HEK293 (cell line): ENCODE data around the gene FLVCR1.

Experiments
- CTCF ChIA-PET: fragments of 350-600 bp; formaldehyde crosslinking; extraction: SDS; loops from one replicate; lab custom pipeline; 2021; ENCODE audit warnings: antibody characterized with exemption; lab: Yijun Ruan, JAX
- POLR2A ChIA-PET: fragments of 300-600 bp; formaldehyde crosslinking; extraction: SDS; loops from one replicate; lab custom pipeline; 2020; ENCODE audit warnings: antibody characterized with exemption, inconsistent platforms; lab: Yijun Ruan, JAX
- H3K27ac ChIP-seq: fragments of 200-500 bp; sonication (Bioruptor generic); 2 replicates; pipeline ENCODE4 v1.5.1; 2014; ENCODE audit warnings: low read depth, low read length, control low read depth, inconsistent platforms; ENCODE audit errors: extremely low read depth
- H3K36me3 ChIP-seq, 2 experiments: fragments of 200-500 bp in 1 of 2; sonication (Bioruptor generic) in 1 of 2; 1 replicate in 1 of 2; 2 replicates in 1 of 2; pipeline ENCODE4 v1.5.1; 2014 to 2017; ENCODE audit warnings: inconsistent platforms in 2 of 2, low read length in 2 of 2; ENCODE audit not compliant: control insufficient read depth in 2 of 2, insufficient read depth in 1 of 2
- H3K4me1 ChIP-seq: fragments of 200-500 bp; sonication (Bioruptor generic); 2 replicates; pipeline ENCODE4 v1.5.1; 2014; ENCODE audit warnings: mild to moderate bottlenecking, low read length, inconsistent platforms; ENCODE audit not compliant: control insufficient read depth, insufficient read depth
- H3K4me3 ChIP-seq: 2 replicates; pipeline ENCODE4 v1.5.1; 2011; ENCODE audit warnings: low read depth, mild to moderate bottlenecking, control low read depth, low read length, moderate library complexity
- H3K9me3 ChIP-seq: fragments of 200-500 bp; sonication (Bioruptor generic); 2 replicates; pipeline ENCODE4 v1.5.1; 2014; ENCODE audit warnings: low read depth, low read length, inconsistent platforms; ENCODE audit not compliant: control insufficient read depth, insufficient read depth
- BCL11A ChIP-seq: fragments of 450-650 bp; formaldehyde crosslinking; IDR thresholded peaks from 2 replicates; pipeline ENCODE4 v1.5.1; 2016; ENCODE audit warnings: low read depth, missing biosample characterization, missing genetic modification characterization
- KLF10 ChIP-seq: fragments of 450-650 bp; IDR thresholded peaks from 2 replicates; pipeline ENCODE4 v1.5.1; 2018; ENCODE audit warnings: missing biosample characterization, mild to moderate bottlenecking, missing genetic modification characterization
- KLF17 ChIP-seq: fragments of 450-650 bp; formaldehyde crosslinking; IDR thresholded peaks from 2 replicates; pipeline ENCODE4 v1.5.1; 2016; ENCODE audit warnings: missing biosample characterization, missing genetic modification characterization
- KLF7 ChIP-seq: fragments of 450-650 bp; formaldehyde crosslinking; IDR thresholded peaks from 2 replicates; pipeline ENCODE4 v1.5.1; 2016; ENCODE audit warnings: missing biosample characterization, missing genetic modification characterization, borderline replicate concordance
- SCRT1 ChIP-seq: fragments of 450-650 bp; formaldehyde crosslinking; IDR thresholded peaks from 2 replicates; pipeline ENCODE4 v1.5.1; 2016; ENCODE audit warnings: missing biosample characterization, missing genetic modification characterization, borderline replicate concordance
- SETDB1 ChIP-seq: IDR thresholded peaks from one replicate; pipeline ENCODE4 v1.6.1; 2017; ENCODE audit warnings: mild to moderate bottlenecking, low read length, moderate library complexity, mixed read lengths; ENCODE audit not compliant: insufficient read length
- TSHZ1 ChIP-seq: fragments of 450-650 bp; formaldehyde crosslinking; IDR thresholded peaks from 2 replicates; pipeline ENCODE4 v1.5.1; 2016; ENCODE audit warnings: missing biosample characterization, missing genetic modification characterization, borderline replicate concordance
- YY2 ChIP-seq: fragments of 450-650 bp; formaldehyde crosslinking; IDR thresholded peaks from 2 replicates; pipeline ENCODE4 v1.5.1; 2016; ENCODE audit warnings: missing biosample characterization, missing genetic modification characterization
- ZFP69B ChIP-seq: fragments of 450-650 bp; formaldehyde crosslinking; IDR thresholded peaks from 2 replicates; pipeline ENCODE4 v1.5.1; 2016; ENCODE audit warnings: missing biosample characterization, missing genetic modification characterization
- ZNF133 ChIP-seq: fragments of 450-650 bp; formaldehyde crosslinking; IDR thresholded peaks from 2 replicates; pipeline ENCODE4 v1.5.1; 2016; ENCODE audit warnings: missing biosample characterization, missing genetic modification characterization
- ZNF138 ChIP-seq: fragments of 450-650 bp; formaldehyde crosslinking; IDR thresholded peaks from 2 replicates; pipeline ENCODE4 v1.5.1; 2016; ENCODE audit warnings: missing biosample characterization, missing genetic modification characterization, borderline replicate concordance
- ZNF155 ChIP-seq: fragments of 450-650 bp; formaldehyde crosslinking; IDR thresholded peaks from 2 replicates; pipeline ENCODE4 v1.5.1; 2016; ENCODE audit warnings: missing biosample characterization, missing genetic modification characterization
- ZNF175 ChIP-seq: fragments of 450-650 bp; formaldehyde crosslinking; IDR thresholded peaks from 2 replicates; pipeline ENCODE4 v1.5.1; 2016; ENCODE audit warnings: missing biosample characterization, missing genetic modification characterization
- ZNF202 ChIP-seq: fragments of 450-650 bp; formaldehyde crosslinking; IDR thresholded peaks from 2 replicates; pipeline ENCODE4 v1.5.1; 2016; ENCODE audit warnings: missing biosample characterization, missing genetic modification characterization, borderline replicate concordance
- ZNF214 ChIP-seq: fragments of 450-650 bp; formaldehyde crosslinking; IDR thresholded peaks from 2 replicates; pipeline ENCODE4 v1.5.1; 2017; ENCODE audit warnings: missing biosample characterization, mild to moderate bottlenecking, missing genetic modification characterization, borderline replicate concordance
- ZNF26 ChIP-seq: fragments of 450-650 bp; formaldehyde crosslinking; IDR thresholded peaks from 2 replicates; pipeline ENCODE4 v1.5.1; 2016; ENCODE audit warnings: missing biosample characterization, missing genetic modification characterization
- ZNF302 ChIP-seq: fragments of 450-650 bp; formaldehyde crosslinking; IDR thresholded peaks from 2 replicates; pipeline ENCODE4 v1.5.1; 2016; ENCODE audit warnings: missing biosample characterization, missing genetic modification characterization, low read depth
- ZNF473 ChIP-seq: fragments of 450-650 bp; formaldehyde crosslinking; IDR thresholded peaks from 2 replicates; pipeline ENCODE4 v1.5.1; 2017; ENCODE audit warnings: missing biosample characterization, missing genetic modification characterization
- ZNF544 ChIP-seq: fragments of 450-650 bp; formaldehyde crosslinking; IDR thresholded peaks from 2 replicates; pipeline ENCODE4 v1.5.0; 2017; ENCODE audit warnings: missing biosample characterization, missing genetic modification characterization
- ZNF654 ChIP-seq: fragments of 450-650 bp; formaldehyde crosslinking; IDR thresholded peaks from 2 replicates; pipeline ENCODE4 v1.5.1; 2016; ENCODE audit warnings: low read depth, missing biosample characterization, missing genetic modification characterization
- ZNF658 ChIP-seq: fragments of 450-650 bp; formaldehyde crosslinking; IDR thresholded peaks from 2 replicates; pipeline ENCODE4; 2016; ENCODE audit warnings: missing biosample characterization, missing genetic modification characterization
- ZNF701 ChIP-seq: fragments of 450-650 bp; formaldehyde crosslinking; IDR thresholded peaks from 2 replicates; pipeline ENCODE4 v1.5.1; 2016; ENCODE audit warnings: missing biosample characterization, missing genetic modification characterization

The FLVCR1 gene

GRCh38 chr1:212920246-212920645, 62.2 kb downstream of the FLVCR1 start (continued):
- TF ChIP-seq ZNF26 (tag by site-specific recombination) (no peak), ZNF202 (tag by site-specific recombination) (no peak), ZNF658 (tag by site-specific recombination) (no peak), ZNF133 (no peak), ZNF175 (tag by site-specific recombination) (no peak), ZNF302 (tag by site-specific recombination) (no peak)
- TF ChIP-seq, all 188 proteins: peak for 0

GRCh38 chr1:212920896-212921295, 62.8 kb downstream of the FLVCR1 start:
- no peaks in the 10 kb centered on the region for H3K9me3 ChIP-seq
- CTCF ChIA-PET, result interaction anchor here (0.6 to 2.2 kb wide), 8 partner anchors 9 to 464 kb away, joined by 3 to 9 read pairs (median 5); no protein-coding TSS in a partner anchor
- TF ChIP-seq TSHZ1 (tag by site-specific recombination) (no peak), ZNF654 (tag by site-specific recombination) (peak; percentile 6; the same call in 1 of the 2 replicates), ZNF138 (tag by site-specific recombination) (no peak), ZNF701 (tag by site-specific recombination) (no peak), KLF10 (tag by site-specific recombination) (no peak), SCRT1 (tag by site-specific recombination) (no peak), BCL11A (no peak), KLF17 (tag by site-specific recombination) (no peak), ZNF473 (tag by site-specific recombination) (no peak), ZNF155 (no peak), KLF7 (tag by site-specific recombination) (no peak), ZNF214 (tag by site-specific recombination) (no peak), SETDB1 (no peak), ZNF544 (tag by site-specific recombination) (no peak), ZFP69B (peak; percentile 25; the same call in 1 of the 2 replicates), YY2 (tag by site-specific recombination) (no peak)
- TF ChIP-seq, all 188 proteins: peak for 2
- Histone ChIP-seq H3K27ac (no peak overlapping the region), H3K36me3 (no peaks in the 10 kb centered on the region), H3K4me1 (no peaks in the 10 kb centered on the region), H3K4me3 (no peak overlapping the region)
- POLR2A ChIA-PET, result no interaction called here
